ENCODE data around the gene SEC61A1.

The SEC61A1 gene

DNA sequence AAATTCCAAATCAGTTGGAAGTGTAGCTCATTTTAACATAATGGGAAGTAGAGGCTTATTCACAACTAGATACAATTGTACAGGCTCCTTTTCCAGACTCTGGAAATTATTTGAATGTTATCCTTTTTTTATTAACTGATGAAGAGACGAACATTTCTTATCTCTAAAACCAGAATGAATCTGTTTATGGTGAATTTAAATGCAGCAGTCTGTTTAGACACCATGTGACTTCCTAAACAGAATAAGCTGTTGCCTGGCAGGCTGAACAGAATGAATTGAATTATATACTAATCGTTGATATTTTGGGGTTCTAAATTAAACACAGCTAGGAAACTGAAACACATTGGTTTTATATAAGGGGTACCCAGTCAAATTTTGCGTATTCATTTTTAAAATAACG is 4.0 kb downstream of the SEC61A1 start:
- no peak for DNase-seq (ENCODE audit: extremely low read depth in 1 of 2, low read depth in 1 of 2)

DNA sequence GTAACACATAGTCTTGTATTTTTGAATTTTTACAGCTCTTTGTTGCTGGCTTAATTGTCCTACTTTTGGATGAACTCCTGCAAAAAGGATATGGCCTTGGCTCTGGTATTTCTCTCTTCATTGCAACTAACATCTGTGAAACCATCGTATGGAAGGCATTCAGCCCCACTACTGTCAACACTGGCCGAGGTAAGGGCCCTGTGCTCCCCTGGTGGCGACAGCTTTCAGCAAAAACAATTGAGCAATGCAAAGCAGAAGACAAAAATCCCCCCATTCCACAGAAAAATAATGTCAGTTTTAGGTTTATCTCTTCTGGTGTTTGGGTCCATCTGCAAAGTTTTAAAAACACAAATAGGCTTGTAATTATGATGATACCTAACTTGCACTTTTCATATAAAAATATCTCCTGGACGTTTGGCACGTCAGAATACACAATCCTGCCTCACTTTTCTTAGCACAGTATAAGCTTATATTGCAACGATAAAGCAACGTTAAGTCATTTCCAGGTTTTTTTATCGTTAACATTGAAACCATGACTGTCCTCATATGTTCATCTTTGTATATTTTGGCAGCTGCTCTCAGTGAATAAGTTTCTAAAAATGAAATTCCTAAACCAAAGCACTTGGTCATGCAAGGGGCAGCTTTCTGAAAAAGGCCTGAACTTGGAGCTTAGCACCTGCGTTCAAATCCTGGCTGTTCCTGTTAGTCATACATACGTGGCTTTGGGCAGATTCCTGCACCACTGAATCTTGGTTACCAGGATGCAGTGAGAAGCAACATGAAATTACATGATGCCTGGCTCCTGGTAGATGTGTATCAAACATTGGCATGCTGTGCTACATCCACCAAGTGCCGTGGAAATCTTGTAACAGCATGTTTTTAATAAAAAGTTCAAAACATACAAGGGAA is 8.5 kb downstream of the SEC61A1 start:
- DNase-seq (ENCODE audit: extremely low read depth in 1 of 2, low read depth in 1 of 2): no peak

- no peak for DNase-seq (ENCODE audit: extremely low read depth in 1 of 2, low read depth in 1 of 2)
These were observed 10.0 kb downstream of the SEC61A1 start for GRCh38 chr3:128062033-128062745.

DNA sequence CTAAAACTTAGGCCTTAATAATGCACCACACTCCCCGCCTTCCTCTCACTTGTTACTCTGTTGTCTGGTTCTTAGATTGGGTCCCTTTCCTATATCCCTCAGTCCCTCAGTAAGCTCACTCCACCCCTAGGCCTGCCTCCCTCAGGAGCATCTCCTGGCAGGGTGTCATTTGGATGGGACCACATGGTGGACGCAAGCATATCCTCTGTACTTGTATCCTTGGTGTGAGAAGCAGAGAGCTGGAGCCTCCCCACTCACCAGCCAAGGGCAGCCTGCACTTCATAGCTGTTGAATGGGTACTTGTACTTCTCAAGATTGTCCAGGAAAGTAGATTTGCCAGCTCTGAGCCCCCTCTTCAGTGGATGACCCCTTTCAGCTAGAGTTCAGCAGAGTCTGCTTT is 11.6 kb downstream of the SEC61A1 start:
- no peak for DNase-seq (ENCODE audit: extremely low read depth in 1 of 2, low read depth in 1 of 2)

DNA sequence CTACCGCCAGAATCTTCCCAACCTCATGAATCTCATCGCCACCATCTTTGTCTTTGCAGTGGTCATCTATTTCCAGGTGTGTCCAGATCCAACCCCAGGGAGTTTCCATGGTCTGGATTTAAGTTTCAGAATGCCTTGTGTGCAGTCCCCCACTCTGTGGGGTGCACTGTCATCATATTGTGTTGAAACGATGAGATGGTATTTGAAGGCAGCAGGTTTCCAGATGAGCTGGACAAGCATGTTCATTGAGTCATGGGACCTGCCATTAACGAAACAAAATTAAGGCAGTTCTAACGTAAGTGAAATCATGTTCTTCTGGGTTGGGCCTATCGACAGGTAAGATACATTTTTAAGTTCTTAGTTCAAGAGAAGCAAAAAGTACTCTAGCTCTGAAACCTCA is 12.7 kb downstream of the SEC61A1 start:
- no peak for DNase-seq (ENCODE audit: extremely low read depth in 1 of 2, low read depth in 1 of 2)

DNA sequence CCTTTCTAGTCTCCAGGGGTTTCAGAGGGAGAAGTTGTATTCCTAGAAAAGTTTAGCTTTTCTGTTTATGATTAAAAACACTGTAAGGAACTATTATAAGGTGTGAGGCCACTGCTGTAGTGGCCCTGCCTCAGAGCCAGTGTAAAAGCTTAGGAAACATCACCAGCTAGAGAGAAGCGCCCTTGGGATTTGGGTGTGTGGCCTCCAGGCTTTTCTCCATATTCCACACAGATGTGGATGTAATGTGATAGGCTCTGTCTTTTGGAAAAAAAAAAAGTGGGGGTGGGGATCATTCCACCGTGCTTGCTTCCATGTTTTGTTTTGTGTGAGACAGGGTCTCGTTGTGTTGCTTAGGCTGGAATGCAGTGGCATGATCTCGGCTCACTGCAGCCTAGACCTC is 13.9 kb downstream of the SEC61A1 start:
- DNase-seq (ENCODE audit: extremely low read depth in 1 of 2, low read depth in 1 of 2): no peak

GRCh38 chr3:128066676-128067075 is 14.4 kb downstream of the SEC61A1 start:
- DNase-seq (ENCODE audit: extremely low read depth in 1 of 2, low read depth in 1 of 2): no peak

DNA sequence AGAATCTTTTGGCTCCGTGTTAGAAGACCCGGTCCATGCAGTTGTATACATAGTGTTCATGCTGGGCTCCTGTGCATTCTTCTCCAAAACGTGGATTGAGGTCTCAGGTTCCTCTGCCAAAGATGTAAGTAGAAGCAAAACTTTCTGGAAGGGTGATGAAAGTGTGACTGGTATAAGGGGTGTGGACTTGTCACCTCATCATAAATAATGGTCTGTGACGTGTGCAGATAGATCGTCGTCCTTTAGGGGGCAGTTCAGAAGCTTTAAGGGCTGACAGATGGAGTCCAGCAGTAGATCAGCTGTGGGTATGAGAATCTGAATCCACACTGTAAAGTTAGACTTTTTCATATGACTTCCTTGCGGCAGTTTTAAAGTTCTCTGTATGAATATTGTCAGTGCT is 15.3 kb downstream of the SEC61A1 start:
- no peak for DNase-seq (ENCODE audit: extremely low read depth in 1 of 2, low read depth in 1 of 2)

DNA sequence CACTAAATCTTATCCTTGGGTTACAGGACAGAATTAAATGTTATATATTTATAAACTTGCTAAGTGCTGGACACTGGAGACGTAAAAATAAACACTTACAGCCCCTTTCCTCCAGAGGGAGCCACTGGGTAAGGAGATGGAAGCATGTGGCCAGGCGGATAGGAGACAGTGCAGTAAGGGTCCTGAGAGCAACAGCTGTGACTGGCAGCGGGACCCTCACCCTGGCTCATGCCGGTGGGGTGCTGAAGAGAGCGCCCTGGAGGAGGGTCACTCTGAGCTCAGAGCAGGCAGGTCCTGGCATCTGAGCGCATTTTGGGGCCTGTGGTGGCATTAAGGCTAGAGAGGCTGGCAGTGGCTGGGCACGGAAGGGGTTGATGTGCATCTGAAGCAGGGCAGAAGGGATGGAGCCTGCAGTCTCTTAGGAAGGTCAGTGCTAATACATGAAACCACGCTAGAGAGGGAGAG is 16.0 kb downstream of the SEC61A1 start:
- DNase-seq (ENCODE audit: extremely low read depth in 1 of 2, low read depth in 1 of 2): no peak

GRCh38 chr3:128069271-128069670 is 17.0 kb downstream of the SEC61A1 start:
- DNase-seq (ENCODE audit: extremely low read depth in 1 of 2, low read depth in 1 of 2): no peak

- no peak for DNase-seq (ENCODE audit: extremely low read depth in 1 of 2, low read depth in 1 of 2)
These were observed 18.8 kb downstream of the SEC61A1 start for GRCh38 chr3:128070898-128071591.

- no peak for DNase-seq (ENCODE audit: extremely low read depth in 1 of 2, low read depth in 1 of 2)
These were observed 19.7 kb downstream of the SEC61A1 start for GRCh38 chr3:128071771-128072453.

DNA sequence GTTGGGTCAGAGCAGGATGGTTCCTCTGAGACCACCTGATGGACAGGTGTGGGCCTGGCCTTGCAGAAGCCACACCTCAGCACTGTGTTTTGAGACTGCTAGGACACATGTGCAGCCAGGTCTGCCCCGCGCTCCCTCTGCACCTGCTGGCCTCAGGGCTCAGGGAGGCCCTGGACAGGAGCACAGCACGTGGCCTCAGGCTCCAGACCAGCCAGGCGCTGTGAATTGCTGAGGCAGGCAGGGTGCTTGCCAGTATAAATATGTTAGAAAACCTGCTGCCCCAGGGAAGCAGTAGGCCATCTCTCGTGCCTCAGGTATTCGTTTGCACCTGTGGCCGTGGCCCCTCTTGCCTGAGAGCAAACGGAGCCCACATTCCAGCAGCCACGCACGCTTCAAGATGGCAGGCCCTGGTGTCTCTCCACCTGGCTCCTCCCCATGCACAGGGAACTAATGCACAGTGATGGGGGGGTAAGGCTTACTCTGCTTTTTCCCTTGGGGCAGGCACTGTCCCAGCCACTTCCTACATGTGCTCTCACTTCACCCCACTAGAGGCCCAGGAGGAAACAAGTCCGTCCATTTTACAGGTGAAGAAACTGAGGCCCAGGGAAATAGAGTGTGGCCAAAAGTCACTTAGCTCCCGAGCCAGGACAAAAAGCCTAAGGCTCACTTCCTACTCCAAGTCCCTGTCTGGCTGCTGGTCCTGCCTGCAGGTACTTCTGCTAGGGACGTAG is 20.4 kb downstream of the SEC61A1 start:
- no peak for DNase-seq (ENCODE audit: extremely low read depth in 1 of 2, low read depth in 1 of 2)

DNA sequence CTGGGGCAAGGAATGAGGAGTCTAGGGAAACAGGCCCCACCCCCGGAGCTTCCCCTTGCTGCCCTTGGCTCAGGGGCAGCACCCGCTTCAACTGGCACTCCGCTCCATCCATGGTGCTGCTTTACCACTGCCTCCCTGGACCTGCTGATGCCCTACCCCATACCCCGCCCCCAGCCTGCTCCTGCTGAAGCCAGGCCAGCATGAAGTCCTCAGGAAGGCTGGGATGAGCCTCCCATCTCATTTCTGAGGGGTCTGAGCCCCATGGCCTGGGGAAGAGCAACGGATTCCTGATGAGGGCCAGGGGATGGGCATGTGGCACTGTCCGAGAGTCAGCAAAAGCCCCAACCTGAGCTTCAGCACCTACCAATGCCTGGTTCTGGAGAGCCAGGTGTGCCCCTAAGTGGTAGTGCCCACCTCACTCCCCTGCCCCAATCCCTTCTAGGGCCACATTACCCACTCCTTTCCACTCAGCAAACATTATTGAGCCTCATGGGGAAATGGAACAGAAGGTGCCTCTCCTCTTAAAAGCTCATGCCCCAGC is 21.0 kb downstream of the SEC61A1 start:
- DNase-seq (ENCODE audit: extremely low read depth in 1 of 2, low read depth in 1 of 2): no peak

- no peak for DNase-seq (ENCODE audit: extremely low read depth in 1 of 2, low read depth in 1 of 2)
These were observed 21.6 kb downstream of the SEC61A1 start for GRCh38 chr3:128073807-128074206.

DNA sequence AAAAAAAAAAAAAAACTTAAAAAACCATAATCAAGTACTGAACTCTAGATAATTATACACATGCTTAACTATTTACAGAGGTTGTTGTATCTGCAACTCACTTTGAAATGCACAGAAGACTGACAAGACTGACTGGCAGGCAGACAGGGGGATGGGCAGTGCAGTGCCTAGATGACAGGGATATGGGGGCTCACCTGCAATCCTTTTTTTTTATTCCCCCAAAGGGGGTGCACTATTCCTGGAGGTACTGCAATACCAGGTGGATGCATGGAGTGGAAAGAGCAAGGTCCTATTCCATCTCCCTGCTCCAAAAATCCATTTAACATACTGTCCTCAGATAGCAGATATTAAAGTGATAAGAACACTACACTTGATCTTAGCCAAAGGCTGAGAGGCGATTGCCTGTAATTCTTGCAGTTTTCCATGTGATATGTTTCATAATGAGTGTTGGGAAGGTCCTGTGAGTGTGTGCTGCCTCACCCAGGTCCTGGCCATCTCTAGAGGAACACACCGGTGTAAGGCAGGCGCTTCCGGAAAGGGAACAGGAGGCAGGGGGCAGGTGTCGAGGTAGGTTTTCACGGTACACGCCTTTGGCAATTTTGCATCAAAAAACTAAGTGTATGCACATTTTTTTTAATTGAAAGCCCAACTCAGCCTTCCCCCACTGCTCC is 22.7 kb downstream of the SEC61A1 start:
- DNase-seq (ENCODE audit: extremely low read depth in 1 of 2, low read depth in 1 of 2): no peak

- peak; percentile 55 to 60 for DNase-seq (ENCODE audit: extremely low read depth in 1 of 2, low read depth in 1 of 2)
These were observed 23.6 kb downstream of the SEC61A1 start for GRCh38 chr3:128075522-128076482.

DNA sequence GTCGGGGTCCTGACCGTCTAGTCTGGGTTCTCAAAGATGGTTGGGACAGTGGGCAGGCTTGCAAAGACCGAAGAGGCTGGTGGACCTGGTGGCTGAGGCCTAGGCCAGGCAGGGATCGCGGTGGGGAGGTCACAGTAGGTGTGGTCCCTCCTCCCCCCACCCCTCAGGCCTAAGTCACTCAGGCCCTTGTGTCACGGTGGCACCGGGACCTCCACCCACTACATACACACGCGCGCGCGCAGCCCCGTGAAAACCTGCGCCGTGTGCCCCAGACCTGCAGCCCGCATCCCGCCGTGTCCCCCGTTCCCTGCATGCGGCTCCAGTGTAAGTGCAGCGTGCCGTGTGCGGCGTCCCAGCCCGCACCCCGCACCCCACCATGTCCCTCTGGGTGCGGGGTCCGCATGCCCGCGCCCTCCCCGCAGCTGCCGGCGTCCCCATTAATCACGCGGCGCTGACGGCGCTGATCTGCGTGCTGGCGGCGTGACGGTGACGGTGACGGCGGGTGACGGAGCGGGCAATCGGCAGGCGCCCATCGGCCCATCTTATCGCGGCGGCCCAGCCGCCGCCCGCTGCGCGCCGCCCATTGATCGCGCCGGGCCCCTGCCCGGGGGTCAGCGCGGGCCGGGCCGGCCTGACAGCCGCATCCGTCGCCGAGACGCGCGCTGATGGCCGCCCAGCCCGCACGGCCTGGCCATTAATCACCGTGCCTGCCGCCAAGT is 24.4 kb downstream of the SEC61A1 start:
- no peak for DNase-seq (ENCODE audit: extremely low read depth in 1 of 2, low read depth in 1 of 2)
